ENCODE results near the gene MYB. TPM values are rescaled to one million over a fixed set of nuclear protein-coding genes. Genes with fewer than 3 reads are reported as not detected.

The MYB gene
- total RNA-seq, 1 donor from 2014 or later: 4.7 TPM

- H3K27me3 Mint-ChIP-seq: peaks cover 35% of the 10 kb centered on the region
- no peak for DNase-seq (ENCODE audit: extremely low spot score, unreplicated experiment)
Observed at GRCh38 chr6:135173242-135173988, 7.7 kb upstream of the MYB start.

GRCh38 chr6:135173989-135174484 is 7.1 kb upstream of the MYB start:
- no peak for DNase-seq (ENCODE audit: extremely low spot score, unreplicated experiment)
- Mint-ChIP-seq H3K9me3 (peaks cover 4% of the 10 kb centered on the region), H3K27me3 (peaks cover 41% of the 10 kb centered on the region), H3K4me1 (ENCODE audit: unreplicated experiment) (no peaks in the 10 kb centered on the region), H3K4me3 (no peak overlapping the region), H3K36me3 (no peaks in the 10 kb centered on the region), H3K27ac (no peak overlapping the region)
- no peak for TF ChIP-seq CTCF (conservative IDR thresholded peaks at IDR 0.05)

More at GRCh38 chr6:135173242-135173988, 7.7 kb upstream of the MYB start:
- Mint-ChIP-seq H3K4me3 (no peak overlapping the region), H3K9me3 (peaks cover 4% of the 10 kb centered on the region), H3K27ac (no peak overlapping the region), H3K36me3 (no peaks in the 10 kb centered on the region), H3K4me1 (ENCODE audit: unreplicated experiment) (no peaks in the 10 kb centered on the region)
- TF ChIP-seq CTCF (conservative IDR thresholded peaks at IDR 0.05): no peak

- no peak for TF ChIP-seq CTCF (conservative IDR thresholded peaks at IDR 0.05)
Observed at GRCh38 chr6:135176058-135176457, 5.0 kb upstream of the MYB start.

GRCh38 chr6:135176464-135176863 is 4.6 kb upstream of the MYB start:
- Mint-ChIP-seq H3K9me3 (peaks cover 4% of the 10 kb centered on the region), H3K27me3 (peaks cover 43% of the 10 kb centered on the region)
- no peak for TF ChIP-seq CTCF (conservative IDR thresholded peaks at IDR 0.05)

More at GRCh38 chr6:135176058-135176457, 5.0 kb upstream of the MYB start:
- H3K4me1 Mint-ChIP-seq (ENCODE audit: unreplicated experiment): no peaks in the 10 kb centered on the region
- DNase-seq (ENCODE audit: extremely low spot score, unreplicated experiment): no peak
- no peak overlapping the region for H3K27ac Mint-ChIP-seq
- H3K4me3 Mint-ChIP-seq: no peak overlapping the region
- H3K36me3 Mint-ChIP-seq: no peaks in the 10 kb centered on the region
- H3K27me3 Mint-ChIP-seq: peaks cover 43% of the 10 kb centered on the region
- H3K9me3 Mint-ChIP-seq: peaks cover 4% of the 10 kb centered on the region

GRCh38 chr6:135179372-135179771 is 1.7 kb upstream of the MYB start:
- Mint-ChIP-seq H3K4me1 (ENCODE audit: unreplicated experiment) (peaks cover 14% of the 10 kb centered on the region), H3K27ac (no peak overlapping the region), H3K36me3 (no peaks in the 10 kb centered on the region), H3K4me3 (no peak overlapping the region), H3K27me3 (peaks cover 53% of the 10 kb centered on the region), H3K9me3 (peaks cover 4% of the 10 kb centered on the region)
- no peak for DNase-seq (ENCODE audit: extremely low spot score, unreplicated experiment)
- no peak for TF ChIP-seq CTCF (conservative IDR thresholded peaks at IDR 0.05)

More at GRCh38 chr6:135176464-135176863, 4.6 kb upstream of the MYB start:
- no peak for DNase-seq (ENCODE audit: extremely low spot score, unreplicated experiment)
- no peak overlapping the region for H3K4me3 Mint-ChIP-seq
- H3K4me1 Mint-ChIP-seq (ENCODE audit: unreplicated experiment): no peaks in the 10 kb centered on the region
- no peak overlapping the region for H3K27ac Mint-ChIP-seq
- H3K36me3 Mint-ChIP-seq: no peaks in the 10 kb centered on the region

Data from type B pancreatic cell (in vitro differentiated cells).